PC-3 (cell line): ENCODE results near the gene CEP170. TPM values are rescaled to one million over a fixed set of nuclear protein-coding genes. Genes with fewer than 3 reads are reported as not detected.

Experiments used
- ATAC-seq: fragments of 200-7000 bp; cut with Tn5 transposase; 2 replicates; pipeline ENCODE4 v1.9.1; 2020; ENCODE audit warnings: mild to moderate bottlenecking, moderate library complexity
- BruUV-seq: library from RNA; stranded (reverse); fragments of 400-500 nt; replicated peaks from 2 replicates; lab custom pipeline; 2021; lab: Mats Ljungman, UMichigan
- CTCF ChIA-PET: fragments of 300-600 bp; sonication (Branson Sonifier 250); formaldehyde crosslinking; loops from one replicate; lab custom pipeline; 2022; ENCODE audit warnings: antibody characterized with exemption; lab: Charles Lee
- POLR2A ChIA-PET: fragments of 300-600 bp; sonication (Branson Sonifier 250); formaldehyde crosslinking; loops from one replicate; lab custom pipeline; 2022; ENCODE audit warnings: antibody characterized with exemption; ENCODE audit not compliant: unreplicated experiment; lab: Charles Lee
- DNase-seq: peaks from one replicate; pipeline ENCODE4 v3.0.0-alpha.2; 2015
- H2AFZ ChIP-seq: fragments of 300-600 bp; sonication (generic); 2 replicates; pipeline ENCODE4 v1.6.0; 2016; ENCODE audit warnings: antibody characterized with exemption, low read length
- H3F3A ChIP-seq: fragments of 300-600 bp; sonication (generic); one replicate; pipeline ENCODE4 v1.6.0; 2017; ENCODE audit warnings: antibody characterized with exemption, low read length, control low read depth, mild to moderate bottlenecking; ENCODE audit not compliant: unreplicated experiment
- H3K27ac ChIP-seq: fragments of 300-600 bp; sonication (generic); 2 replicates; pipeline ENCODE4 v1.5.1; 2016; ENCODE audit warnings: mild to moderate bottlenecking, low read length
- H3K27me3 ChIP-seq: fragments of 300-600 bp; sonication (generic); 2 replicates; pipeline ENCODE4 v1.6.1; 2016; ENCODE audit warnings: low read length, mixed read lengths
- H3K36me3 ChIP-seq: fragments of 300-600 bp; sonication (generic); 2 replicates; pipeline ENCODE4 v1.6.1; 2016; ENCODE audit warnings: low read depth, mixed run types, low read length, mixed read lengths
- H3K4me1 ChIP-seq: fragments of 300-600 bp; sonication (generic); 2 replicates; pipeline ENCODE4 v1.5.1; 2016; ENCODE audit warnings: low read length; ENCODE audit not compliant: insufficient read depth
- H3K4me2 ChIP-seq: fragments of 300-600 bp; sonication (generic); 2 replicates; pipeline ENCODE4 v1.6.0; 2016; ENCODE audit warnings: low read length
- H3K4me3 ChIP-seq: fragments of 300-600 bp; sonication (generic); 2 replicates; pipeline ENCODE4 v1.5.1; 2016; ENCODE audit warnings: mild to moderate bottlenecking, low read length, mixed read lengths
- H3K79me2 ChIP-seq: fragments of 300-600 bp; sonication (generic); 2 replicates; pipeline ENCODE4 v1.6.1; 2017; ENCODE audit warnings: low read length, mixed read lengths
- H3K9ac ChIP-seq: fragments of 300-600 bp; sonication (generic); 2 replicates; pipeline ENCODE4 v1.6.0; 2016; ENCODE audit warnings: mild to moderate bottlenecking, low read length
- H3K9me2 ChIP-seq: fragments of 300-600 bp; sonication (generic); replicated peaks from 2 replicates; pipeline ENCODE4 v1.6.1; 2016; ENCODE audit warnings: mixed run types, low read length, mixed read lengths
- H3K9me3 ChIP-seq: fragments of 300-600 bp; sonication (generic); 2 replicates; pipeline ENCODE4 v1.6.1; 2016; ENCODE audit warnings: low read length, mixed read lengths
- H4K20me1 ChIP-seq: fragments of 300-600 bp; sonication (generic); 2 replicates; pipeline ENCODE4 v1.6.1; 2016; ENCODE audit warnings: low read length, mixed read lengths
- CTCF ChIP-seq: fragments of 300-600 bp; sonication (generic); conservative IDR thresholded peaks from 2 replicates; pipeline ENCODE4 v1.5.1; 2017; ENCODE audit warnings: antibody characterized with exemption, low read depth, mild to moderate bottlenecking, low read length
- EZH2 ChIP-seq: fragments of 300-600 bp; sonication (generic); IDR thresholded peaks from one replicate; pipeline ENCODE4 v1.6.1; 2017; ENCODE audit warnings: antibody characterized with exemption, mild to moderate bottlenecking, low read length; ENCODE audit not compliant: unreplicated experiment
- EZH2phosphoT487 ChIP-seq: fragments of 300-600 bp; sonication (generic); IDR thresholded peaks from 2 replicates; pipeline ENCODE4 v1.6.1; 2018; ENCODE audit warnings: mild to moderate bottlenecking, antibody characterized with exemption, low read length, borderline replicate concordance
- intact Hi-C: fragments of 100-400 bp; cut with micrococcal nuclease; formaldehyde crosslinking; loops from 2 replicates; pipeline ENCODE4 v1.9.0; 2023
- total RNA-seq: library from RNA; depleted of rRNA; stranded (reverse); fragments of >200 nt; gene quantifications from 2 replicates; pipeline ENCODE4 v1.2.3, GENCODE V29; 2014

Gene CEP170
- total RNA-seq, 1 experiment from 2014 or later = 65.3 TPM

GRCh38 chr1:243253211-243253925 is 1.7 kb downstream of the CEP170 start:
- H3K4me3 ChIP-seq = peak overlapping the region; percentile 85
- H4K20me1 ChIP-seq = peaks cover 31% of the 10 kb centered on the region; the same call in 1 of the 2 replicates
- H3K27ac ChIP-seq = no peak overlapping the region
- no peak for ATAC-seq
- ChIA-PET POLR2A (no interaction called here), CTCF (no interaction called here)
- peak; percentile 40 for DNase-seq
- H3K27me3 ChIP-seq = no peaks in the 10 kb centered on the region
- intact Hi-C loops = loop anchor here (5.0 kb wide), 1 partner anchor 76 kb away; no protein-coding TSS in a partner anchor
- no peaks in the 10 kb centered on the region for H3K9me3 ChIP-seq
- H3K9ac ChIP-seq = peak overlapping the region; percentile 67
- peak overlapping the region; percentile 90 for H2AFZ ChIP-seq
- BruUV-seq = TSS peak; percentile 49
- H3F3A ChIP-seq = no peaks in the 10 kb centered on the region
- H3K4me1 ChIP-seq = peaks cover 43% of the 10 kb centered on the region
- peaks cover 86% of the 10 kb centered on the region for H3K79me2 ChIP-seq
- TF ChIP-seq EZH2phosphoT487 (no peak), EZH2 (no peak), CTCF (no peak)
- no peaks in the 10 kb centered on the region for H3K36me3 ChIP-seq
- peak overlapping the region; percentile 84 for H3K4me2 ChIP-seq
- no peaks in the 10 kb centered on the region for H3K9me2 ChIP-seq

- Histone ChIP-seq H2AFZ (no peak overlapping the region), H3K79me2 (peaks cover 86% of the 10 kb centered on the region), H3K9me2 (no peaks in the 10 kb centered on the region), H3K9me3 (no peaks in the 10 kb centered on the region), H3K27ac (no peak overlapping the region), H3K9ac (no peak overlapping the region), H3K4me3 (peak overlapping the region; percentile 85; the same call in 1 of the 2 replicates), H3K36me3 (no peaks in the 10 kb centered on the region), H4K20me1 (peaks cover 31% of the 10 kb centered on the region; the same call in 1 of the 2 replicates), H3K4me1 (peaks cover 36% of the 10 kb centered on the region), H3K4me2 (peak overlapping the region; percentile 84), H3F3A (no peaks in the 10 kb centered on the region), H3K27me3 (no peaks in the 10 kb centered on the region)
- POLR2A ChIA-PET = interaction anchor here (0.5 kb wide), 1 partner anchor 1762 kb away, joined by 5 read pairs; no protein-coding TSS in a partner anchor
- CTCF ChIA-PET = no interaction called here
- peak; percentile 42 for DNase-seq
- no peak for TF ChIP-seq EZH2
- no peak for TF ChIP-seq EZH2phosphoT487
- no peak for TF ChIP-seq CTCF
- TSS peak; percentile 0 for BruUV-seq
- no peak for ATAC-seq
- intact Hi-C loops = loop anchor here (5.0 kb wide), 1 partner anchor 74 kb away; no protein-coding TSS in a partner anchor
Measured at GRCh38 chr1:243251539-243251938, 3.5 kb downstream of the CEP170 start.

GRCh38 chr1:243250102-243250501 is 5.0 kb downstream of the CEP170 start:
- Histone ChIP-seq H3K36me3 (no peaks in the 10 kb centered on the region), H3K9me3 (no peaks in the 10 kb centered on the region), H4K20me1 (peaks cover 31% of the 10 kb centered on the region; the same call in 1 of the 2 replicates), H3K9ac (no peak overlapping the region), H3K27ac (no peak overlapping the region), H3K4me2 (peak overlapping the region; percentile 84; the same call in 1 of the 2 replicates), H3K4me1 (peaks cover 36% of the 10 kb centered on the region), H3K79me2 (peaks cover 94% of the 10 kb centered on the region), H3K27me3 (no peaks in the 10 kb centered on the region), H3K4me3 (no peak overlapping the region), H3K9me2 (no peaks in the 10 kb centered on the region), H2AFZ (no peak overlapping the region), H3F3A (no peaks in the 10 kb centered on the region)
- TF ChIP-seq EZH2phosphoT487 = no peak
- no peak for TF ChIP-seq EZH2
- TF ChIP-seq CTCF = no peak
- ATAC-seq (no peak), DNase-seq (peak; percentile 51)
- no TSS peak for BruUV-seq
- intact Hi-C loops = loop anchor here (5.0 kb wide), 1 partner anchor 73 kb away; no protein-coding TSS in a partner anchor
- CTCF ChIA-PET = no interaction called here
- POLR2A ChIA-PET = no interaction called here
